22Rv1 (cell line): ENCODE data around the gene XPR1.

Experiments used
- ZFX ChIP-seq: fragments of 450-650 bp; IDR thresholded peaks from 2 replicates; pipeline ENCODE4 v1.6.1; 2017; ENCODE audit warnings: antibody characterized with exemption, borderline replicate concordance
- TF ChIP-seq, protein P1 (sequence below): fragments of 450-650 bp; IDR thresholded peaks from 2 replicates; pipeline ENCODE4 v1.5.1; 2017; ENCODE audit warnings: mild to moderate bottlenecking

DNA sequence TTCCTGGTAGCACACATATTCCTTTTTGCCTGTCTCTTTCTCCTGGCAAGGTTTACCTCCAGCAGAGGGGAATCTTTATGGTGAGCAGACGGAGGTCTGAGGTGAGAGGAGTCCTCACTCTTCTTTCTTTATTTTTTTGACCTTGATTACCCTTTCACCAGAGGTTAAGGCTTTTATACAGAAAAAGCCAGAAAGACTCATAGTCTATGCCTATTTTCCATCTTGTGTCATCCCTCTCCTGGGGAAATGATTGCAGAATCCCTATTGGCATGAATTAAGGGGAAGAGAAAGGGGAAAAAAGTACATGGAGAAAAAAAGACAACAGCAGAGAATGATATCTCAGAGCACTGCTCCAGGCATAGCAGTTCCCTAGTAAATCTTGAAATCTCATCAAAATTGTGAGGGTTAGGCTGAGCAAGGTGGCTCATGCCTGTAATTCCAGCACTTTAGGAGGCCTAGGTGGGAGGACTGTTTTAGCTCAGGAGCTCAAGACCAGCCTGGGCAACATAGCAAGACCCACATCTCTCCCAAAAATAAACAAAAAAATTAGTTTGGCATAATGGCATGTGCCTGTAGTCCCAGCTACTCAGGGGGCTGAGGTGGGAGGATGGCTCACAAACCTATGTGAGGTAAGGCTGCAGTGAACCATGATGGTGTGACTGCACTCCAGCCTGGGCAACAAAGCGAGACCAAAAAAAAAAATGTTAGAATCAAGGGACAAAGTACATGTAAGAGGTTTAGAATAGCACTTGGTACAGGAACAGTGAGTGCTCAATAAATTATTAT is 1.2 kb upstream of the XPR1 start:
- TF ChIP-seq, protein P1, sequence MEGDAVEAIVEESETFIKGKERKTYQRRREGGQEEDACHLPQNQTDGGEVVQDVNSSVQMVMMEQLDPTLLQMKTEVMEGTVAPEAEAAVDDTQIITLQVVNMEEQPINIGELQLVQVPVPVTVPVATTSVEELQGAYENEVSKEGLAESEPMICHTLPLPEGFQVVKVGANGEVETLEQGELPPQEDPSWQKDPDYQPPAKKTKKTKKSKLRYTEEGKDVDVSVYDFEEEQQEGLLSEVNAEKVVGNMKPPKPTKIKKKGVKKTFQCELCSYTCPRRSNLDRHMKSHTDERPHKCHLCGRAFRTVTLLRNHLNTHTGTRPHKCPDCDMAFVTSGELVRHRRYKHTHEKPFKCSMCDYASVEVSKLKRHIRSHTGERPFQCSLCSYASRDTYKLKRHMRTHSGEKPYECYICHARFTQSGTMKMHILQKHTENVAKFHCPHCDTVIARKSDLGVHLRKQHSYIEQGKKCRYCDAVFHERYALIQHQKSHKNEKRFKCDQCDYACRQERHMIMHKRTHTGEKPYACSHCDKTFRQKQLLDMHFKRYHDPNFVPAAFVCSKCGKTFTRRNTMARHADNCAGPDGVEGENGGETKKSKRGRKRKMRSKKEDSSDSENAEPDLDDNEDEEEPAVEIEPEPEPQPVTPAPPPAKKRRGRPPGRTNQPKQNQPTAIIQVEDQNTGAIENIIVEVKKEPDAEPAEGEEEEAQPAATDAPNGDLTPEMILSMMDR, result no peak
- no peak for TF ChIP-seq ZFX
